ENCODE data around the gene FBXW12.
A peak's percentile ranks its signal among the peaks of the same experiment; 100 is the strongest.

FBXW12 gene

GRCh38 chr3:48435223-48435595 is 63.2 kb downstream of the FBXW12 start:
- DNase-seq (ENCODE audit: low spot score), result no peak

GRCh38 chr3:48435774-48436476 is 63.9 kb downstream of the FBXW12 start:
- peak; percentile 79 for DNase-seq (ENCODE audit: low spot score)

- no peak for DNase-seq (ENCODE audit: low spot score)
Measured at GRCh38 chr3:48436477-48436787, 64.4 kb downstream of the FBXW12 start.

- no peak for DNase-seq (ENCODE audit: low spot score)
Measured at GRCh38 chr3:48436855-48437254, 64.8 kb downstream of the FBXW12 start.

GRCh38 chr3:48437812-48438211 is 65.8 kb downstream of the FBXW12 start:
- no peak for DNase-seq (ENCODE audit: low spot score)

GRCh38 chr3:48439820-48440589 is 68.0 kb downstream of the FBXW12 start, which contains the start of the genes CCDC51 and TMA7:
TSS of gene CCDC51 (minus strand) at chr3:48440119. CDS start at chr3:48435128, 4,991 bp downstream.
TSS of gene TMA7 (plus strand) at chr3:48440257. CDS start at chr3:48440297, 40 bp downstream.
- peak; percentile 96 for DNase-seq (ENCODE audit: low spot score)

GRCh38 chr3:48440590-48440958 is 68.6 kb downstream of the FBXW12 start:
- no peak for DNase-seq (ENCODE audit: low spot score)

GRCh38 chr3:48441940-48442339 is 69.9 kb downstream of the FBXW12 start:
- no peak for DNase-seq (ENCODE audit: low spot score)

Small RNA genes within 50 kb of the gene (small RNA-seq; reads per million reads assigned to genes)
- 0 reads per million in 2 experiments for gene RN7SL321P

Measured in SK-N-DZ (cell line).